A549 (cell line): ENCODE results near the gene YLPM1. TPM values are rescaled to one million over a fixed set of nuclear protein-coding genes. Genes with fewer than 3 reads are reported as not detected.

Source experiments
- ATAC-seq, 2 experiments: fragments of 200-7000 bp in 1 of 2; fragments of >200 bp in 1 of 2; cut with Nextera tagmentation in 1 of 2; cut with Tn5 transposase in 1 of 2; 3 replicates each; pipeline versions ENCODE4 v1.8.0 to v1.9.1; 2018 to 2020; ENCODE audit warnings: mild to moderate bottlenecking in 1 of 2, moderate library complexity in 1 of 2
- CTCF ChIA-PET: fragments of 300-600 bp; sonication (Branson Sonifier 250); formaldehyde crosslinking; extraction: SDS; loops from one replicate; lab custom pipeline; 2021; ENCODE audit warnings: antibody characterized with exemption, inconsistent platforms; lab: Yijun Ruan, JAX
- POLR2A ChIA-PET: fragments of 350-600 bp; formaldehyde crosslinking; extraction: SDS; loops from one replicate; lab custom pipeline; 2021; ENCODE audit warnings: antibody characterized with exemption, inconsistent platforms; lab: Yijun Ruan, JAX
- DNase-seq, 2 experiments: peaks; one replicate each; pipeline versions ENCODE4 v3.0.0 to v3.0.0-alpha.2; 2011 to 2016; ENCODE audit warnings: low read depth in 1 of 2, low spot score in 1 of 2
- FAIRE-seq: peaks from 2 replicates; lab custom pipeline; 2011; peaks lifted over from hg19 to GRCh38; lab: Jason Lieb, UNC
- H3K27ac ChIP-seq, 2 experiments: fragments of >200 bp; sonication (Bioruptor Twin); formaldehyde crosslinking; 3 replicates each; pipeline ENCODE4 v1.5.1; 2016 to 2017
- H3K4me1 ChIP-seq: fragments of >200 bp; sonication (Bioruptor Twin); formaldehyde crosslinking; 3 replicates; pipeline ENCODE4 v1.6.1; 2016
- H3K4me2 ChIP-seq: fragments of >200 bp; sonication (Bioruptor Twin); formaldehyde crosslinking; 3 replicates; pipeline ENCODE4 v1.6.1; 2016
- H3K4me3 ChIP-seq: fragments of >200 bp; sonication (Bioruptor Twin); formaldehyde crosslinking; 3 replicates; pipeline ENCODE4 v1.5.1; 2016
- H3K9me3 ChIP-seq: fragments of >200 bp; sonication (Bioruptor Twin); formaldehyde crosslinking; 3 replicates; pipeline ENCODE4 v1.6.1; 2016
- BCL3 ChIP-seq: fragments of >200 bp; sonication (Bioruptor Twin); formaldehyde crosslinking; IDR thresholded peaks from 3 replicates; pipeline ENCODE4 v1.6.1; 2016
- BHLHE40 ChIP-seq: IDR thresholded peaks from 2 replicates; pipeline ENCODE4 v1.6.1; 2012; ENCODE audit warnings: low read depth, low read length, inconsistent platforms
- CEBPB ChIP-seq, 2 experiments: fragments of >200 bp in 1 of 2; sonication (Bioruptor Twin) in 1 of 2; formaldehyde crosslinking in 1 of 2; IDR thresholded peaks; 2 replicates each; pipeline ENCODE4 v1.6.1; 2012 to 2016
- CHD2 ChIP-seq: fragments of 150-350 bp; IDR thresholded peaks from 2 replicates; pipeline ENCODE4 v1.6.1; 2014; ENCODE audit warnings: low read length; ENCODE audit not compliant: partially characterized antibody
- CHD4 ChIP-seq: fragments of 200-600 bp; sonication (generic); IDR thresholded peaks from 2 replicates; pipeline ENCODE4 v1.6.1; 2016; ENCODE audit warnings: antibody characterized with exemption, mild to moderate bottlenecking, borderline replicate concordance
- CTCF ChIP-seq: fragments of >200 bp; sonication (Bioruptor Twin); formaldehyde crosslinking; IDR thresholded peaks from 3 replicates; pipeline ENCODE4 v1.5.1; 2016
- EHMT2 ChIP-seq: fragments of 200-600 bp; sonication (generic); IDR thresholded peaks from 2 replicates; pipeline ENCODE4 v1.6.1; 2016; ENCODE audit warnings: antibody characterized with exemption, low read depth, mild to moderate bottlenecking, moderate library complexity
- ESRRA ChIP-seq: fragments of 150-350 bp; IDR thresholded peaks from 2 replicates; pipeline ENCODE4 v1.6.1; 2014; ENCODE audit warnings: mild to moderate bottlenecking, low read length, borderline replicate concordance
- HES2 ChIP-seq: fragments of >200 bp; sonication (Bioruptor Twin); formaldehyde crosslinking; IDR thresholded peaks from 2 replicates; pipeline ENCODE4 v1.6.1; 2016
- HEYL ChIP-seq: fragments of 250-450 bp; sonication (Bioruptor Pico); IDR thresholded peaks from 2 replicates; pipeline ENCODE4 v1.8.0; 2021; ENCODE audit warnings: mild to moderate bottlenecking, moderate library complexity
- HOXB13 ChIP-seq: fragments of 250-450 bp; sonication (Bioruptor Pico); IDR thresholded peaks from 2 replicates; pipeline ENCODE4 v1.5.0; 2020; ENCODE audit warnings: low read depth, mild to moderate bottlenecking, moderate library complexity
- HOXB5 ChIP-seq: fragments of 250-450 bp; sonication (Bioruptor Pico); IDR thresholded peaks from 2 replicates; pipeline ENCODE4 v1.5.0; 2020; ENCODE audit warnings: mild to moderate bottlenecking, moderate library complexity
- MAZ ChIP-seq: fragments of 150-350 bp; IDR thresholded peaks from 2 replicates; pipeline ENCODE4 v1.6.1; 2014; ENCODE audit warnings: antibody characterized with exemption, low read depth, low read length, borderline replicate concordance
- MYC ChIP-seq: IDR thresholded peaks from 2 replicates; pipeline ENCODE4 v1.6.1; 2012; ENCODE audit warnings: mild to moderate bottlenecking, inconsistent platforms, low read length, improper control_type of control experiment, borderline replicate concordance
- NR3C1 ChIP-seq: fragments of >200 bp; sonication (Bioruptor Twin); formaldehyde crosslinking; IDR thresholded peaks from 3 replicates; pipeline ENCODE4 v1.6.1; 2017
- PHF8 ChIP-seq: fragments of 200-600 bp; sonication (generic); IDR thresholded peaks from 2 replicates; pipeline ENCODE4 v1.6.1; 2016; ENCODE audit warnings: low read depth, mild to moderate bottlenecking, antibody characterized with exemption, moderate library complexity, borderline replicate concordance
- POLR2A ChIP-seq: IDR thresholded peaks from 2 replicates; pipeline ENCODE4 v1.6.1; 2012; ENCODE audit warnings: mild to moderate bottlenecking, low read length
- RAD21 ChIP-seq, 2 experiments: fragments of >200 bp in 1 of 2; sonication (Bioruptor Twin) in 1 of 2; formaldehyde crosslinking in 1 of 2; IDR thresholded peaks in 1 of 2; conservative IDR thresholded peaks in 1 of 2; 2 replicates in 1 of 2; 3 replicates in 1 of 2; pipeline ENCODE4 v1.6.1; 2012 to 2018; ENCODE audit warnings: inconsistent platforms in 1 of 2
- RCOR1 ChIP-seq: fragments of 150-350 bp; IDR thresholded peaks from 2 replicates; pipeline ENCODE4 v1.6.1; 2014; ENCODE audit warnings: antibody characterized with exemption, low read length, low read depth
- REST ChIP-seq: fragments of 200-600 bp; sonication (generic); IDR thresholded peaks from 2 replicates; pipeline ENCODE4 v1.6.1; 2016; ENCODE audit warnings: antibody characterized with exemption, mild to moderate bottlenecking, moderate library complexity
- RNF2 ChIP-seq: fragments of 200-600 bp; sonication (generic); IDR thresholded peaks from 2 replicates; pipeline ENCODE4 v1.6.1; 2016; ENCODE audit warnings: low read depth, mild to moderate bottlenecking, antibody characterized with exemption, moderate library complexity, borderline replicate concordance
- SREBF2 ChIP-seq: fragments of 450-650 bp; IDR thresholded peaks from 2 replicates; pipeline ENCODE4 v1.6.1; 2014; ENCODE audit warnings: mild to moderate bottlenecking, moderate library complexity
- ZFP36 ChIP-seq: fragments of 450-650 bp; IDR thresholded peaks from 2 replicates; pipeline ENCODE4 v1.6.1; 2014; ENCODE audit warnings: borderline replicate concordance; ENCODE audit not compliant: partially characterized antibody
- WGBS: methylation state at CpG from one replicate; pipeline ENCODE4 v1.1.6; 2017; ENCODE audit errors: missing lambda C conversion rate; 5-methylcytosine and 5-hydroxymethylcytosine counted together
- polyA plus RNA-seq, 4 experiments: library from polyadenylated mRNA; depleted of rRNA in 3 of 4; stranded (reverse); fragments of >200 nt; fragmentation: RNase III in 1 of 4; extraction: RNeasy Plus Mini Kit Qiagen cat#74134 plus additional on column Dnase treatment in 1 of 4; gene quantifications; 2 replicates in 3 of 4; 3 replicates in 1 of 4; pipeline ENCODE4 v1.2.3, GENCODE V29; 2011 to 2017
- TF ChIP-seq, protein P1 (sequence below): fragments of 250-450 bp; sonication (Bioruptor Pico); IDR thresholded peaks from 2 replicates; pipeline ENCODE4 v1.5.0; 2021; ENCODE audit warnings: mild to moderate bottlenecking, moderate library complexity, borderline replicate concordance
- TF ChIP-seq, protein P2 (sequence below): IDR thresholded peaks from 2 replicates; pipeline ENCODE4 v1.6.1; 2012

Gene YLPM1
- polyA plus RNA-seq, 2 of the 4 experiments (the other 2 are of a cell fraction): 20.3 to 37.8 TPM

- POLR2A ChIA-PET: no interaction called here
- Histone ChIP-seq H3K4me3 (no peak overlapping the region), H3K4me1 (no peaks in the 10 kb centered on the region), H3K27ac (no peak overlapping the region), H3K4me2 (no peak overlapping the region), H3K9me3 (no peaks in the 10 kb centered on the region)
- CTCF ChIA-PET: no interaction called here
- WGBS: 78% methylated on average over 5 of the region's 5 CpGs
- ATAC-seq (no peak), DNase-seq (no peak), FAIRE-seq (no peak)
- TF ChIP-seq REST: no peak
- TF ChIP-seq HOXB13 (CRISPR knock-in tag): no peak
- TF ChIP-seq RNF2: no peak
These were observed 58.3 kb downstream of the YLPM1 start for GRCh38 chr14:74821267-74821915.

GRCh38 chr14:74824997-74825396, 61.9 kb downstream of the YLPM1 start:
- FAIRE-seq (no peak), ATAC-seq (no peak), DNase-seq (no peak)
- H3K4me2 ChIP-seq: no peak overlapping the region
- H3K4me3 ChIP-seq: no peak overlapping the region
- ChIA-PET CTCF (no interaction called here), POLR2A (no interaction called here)
- H3K9me3 ChIP-seq: no peaks in the 10 kb centered on the region
- TF ChIP-seq POLR2A (no peak), EHMT2 (no peak), RCOR1 (no peak), HOXB13 (CRISPR knock-in tag) (no peak), CTCF (no peak), NR3C1 (no peak), CHD2 (no peak), SREBF2 (no peak), HES2 (no peak), HEYL (CRISPR knock-in tag) (no peak)
- TF ChIP-seq, protein P1, sequence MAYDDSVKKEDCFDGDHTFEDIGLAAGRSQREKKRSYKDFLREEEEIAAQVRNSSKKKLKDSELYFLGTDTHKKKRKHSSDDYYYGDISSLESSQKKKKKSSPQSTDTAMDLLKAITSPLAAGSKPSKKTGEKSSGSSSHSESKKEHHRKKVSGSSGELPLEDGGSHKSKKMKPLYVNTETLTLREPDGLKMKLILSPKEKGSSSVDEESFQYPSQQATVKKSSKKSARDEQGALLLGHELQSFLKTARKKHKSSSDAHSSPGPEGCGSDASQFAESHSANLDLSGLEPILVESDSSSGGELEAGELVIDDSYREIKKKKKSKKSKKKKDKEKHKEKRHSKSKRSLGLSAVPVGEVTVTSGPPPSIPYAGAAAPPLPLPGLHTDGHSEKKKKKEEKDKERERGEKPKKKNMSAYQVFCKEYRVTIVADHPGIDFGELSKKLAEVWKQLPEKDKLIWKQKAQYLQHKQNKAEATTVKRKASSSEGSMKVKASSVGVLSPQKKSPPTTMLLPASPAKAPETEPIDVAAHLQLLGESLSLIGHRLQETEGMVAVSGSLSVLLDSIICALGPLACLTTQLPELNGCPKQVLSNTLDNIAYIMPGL (CRISPR knock-in tag): no peak
- TF ChIP-seq, protein P2, sequence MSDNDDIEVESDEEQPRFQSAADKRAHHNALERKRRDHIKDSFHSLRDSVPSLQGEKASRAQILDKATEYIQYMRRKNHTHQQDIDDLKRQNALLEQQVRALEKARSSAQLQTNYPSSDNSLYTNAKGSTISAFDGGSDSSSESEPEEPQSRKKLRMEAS: no peak
- 84% methylated on average over 2 of the region's 2 CpGs for WGBS
- no peaks in the 10 kb centered on the region for H3K4me1 ChIP-seq
- H3K27ac ChIP-seq: no peak overlapping the region

DNA sequence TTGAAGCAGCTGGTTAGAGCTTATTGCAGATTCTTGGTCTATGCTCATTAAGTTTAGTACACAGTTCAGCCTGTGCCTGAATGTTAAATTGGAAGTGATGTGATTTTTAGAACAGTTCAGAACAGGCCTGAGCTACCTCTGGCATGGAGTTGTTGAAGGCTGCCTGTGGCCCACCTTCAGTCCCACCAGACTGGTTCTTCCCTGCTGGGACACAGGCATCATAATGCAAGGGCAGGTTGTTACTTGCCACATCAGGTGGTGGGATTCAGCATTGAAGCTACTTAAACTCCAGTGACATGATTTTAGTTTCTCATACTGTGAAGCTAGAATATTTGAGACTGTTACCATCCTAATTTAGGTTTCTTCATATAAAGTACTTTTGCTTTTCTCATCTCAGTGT, 63.5 kb downstream of the YLPM1 start:
- no peak for ATAC-seq
- ChIA-PET POLR2A (no interaction called here), CTCF (interaction anchor here (1.2 kb wide), 1 partner anchor 214 kb away, joined by 4 read pairs; no protein-coding TSS in a partner anchor)
- no peak for TF ChIP-seq PHF8
- no peak for TF ChIP-seq ESRRA
- TF ChIP-seq CEBPB (IDR thresholded peaks at IDR 0.05): no peak
- no peak for TF ChIP-seq BHLHE40
- TF ChIP-seq MAZ: no peak
- no peak for TF ChIP-seq CHD4
- no peak for TF ChIP-seq ZFP36
- TF ChIP-seq HOXB13 (CRISPR knock-in tag): no peak
- no peak for TF ChIP-seq RAD21 (conservative IDR thresholded peaks at IDR 0.05 in 1 of 2, IDR thresholded peaks at IDR 0.05 in 1 of 2)
- no peak for TF ChIP-seq MYC
- TF ChIP-seq BCL3: no peak
- no peak for TF ChIP-seq HOXB5
- TF ChIP-seq HEYL (CRISPR knock-in tag): no peak

More for the DNA sequence above, 63.5 kb downstream of the YLPM1 start:
- no peak overlapping the region for H3K4me3 ChIP-seq
- H3K4me1 ChIP-seq: no peaks in the 10 kb centered on the region
- no peaks in the 10 kb centered on the region for H3K9me3 ChIP-seq
- H3K4me2 ChIP-seq: no peak overlapping the region
- no peak for DNase-seq
- no peak for FAIRE-seq
- no peak overlapping the region for H3K27ac ChIP-seq
